C4-2B (cell line): ENCODE data around the gene CLHC1.
A peak's percentile ranks its signal among the peaks of the same experiment; 100 is the strongest.
"Not testable (repeated sequence)": the region's sequence is repeated elsewhere in the genome, so short reads cannot be mapped to it uniquely, and the experiment has no call there.

Source experiments
- H3K27ac ChIP-seq: fragments of 450-650 bp; 2 replicates; pipeline ENCODE4 v1.5.1; 2017
- ZFX ChIP-seq: fragments of 450-650 bp; IDR thresholded peaks from 2 replicates; pipeline ENCODE4 v1.6.1; 2017
- TF ChIP-seq, protein P1 (sequence below): fragments of 450-650 bp; conservative IDR thresholded peaks from 2 replicates; pipeline ENCODE4 v1.5.1; 2017; ENCODE audit warnings: mild to moderate bottlenecking

The CLHC1 gene

GRCh38 chr2:55232084-55232862, at the start of gene CLHC1, which contains the start of gene RPS27A:
Gene CLHC1, minus strand, starts transcription at chr2:55232293. Its CDS starts 9,882 bp downstream, at chr2:55222411.
Gene RPS27A, plus strand, starts transcription at chr2:55232688. Its CDS starts 137 bp downstream, at chr2:55232825.
- peak within 1 kb of the TSS; percentile 93 for H3K27ac ChIP-seq
- no peak for TF ChIP-seq ZFX
- TF ChIP-seq, protein P1, sequence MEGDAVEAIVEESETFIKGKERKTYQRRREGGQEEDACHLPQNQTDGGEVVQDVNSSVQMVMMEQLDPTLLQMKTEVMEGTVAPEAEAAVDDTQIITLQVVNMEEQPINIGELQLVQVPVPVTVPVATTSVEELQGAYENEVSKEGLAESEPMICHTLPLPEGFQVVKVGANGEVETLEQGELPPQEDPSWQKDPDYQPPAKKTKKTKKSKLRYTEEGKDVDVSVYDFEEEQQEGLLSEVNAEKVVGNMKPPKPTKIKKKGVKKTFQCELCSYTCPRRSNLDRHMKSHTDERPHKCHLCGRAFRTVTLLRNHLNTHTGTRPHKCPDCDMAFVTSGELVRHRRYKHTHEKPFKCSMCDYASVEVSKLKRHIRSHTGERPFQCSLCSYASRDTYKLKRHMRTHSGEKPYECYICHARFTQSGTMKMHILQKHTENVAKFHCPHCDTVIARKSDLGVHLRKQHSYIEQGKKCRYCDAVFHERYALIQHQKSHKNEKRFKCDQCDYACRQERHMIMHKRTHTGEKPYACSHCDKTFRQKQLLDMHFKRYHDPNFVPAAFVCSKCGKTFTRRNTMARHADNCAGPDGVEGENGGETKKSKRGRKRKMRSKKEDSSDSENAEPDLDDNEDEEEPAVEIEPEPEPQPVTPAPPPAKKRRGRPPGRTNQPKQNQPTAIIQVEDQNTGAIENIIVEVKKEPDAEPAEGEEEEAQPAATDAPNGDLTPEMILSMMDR, result no peak

DNA sequence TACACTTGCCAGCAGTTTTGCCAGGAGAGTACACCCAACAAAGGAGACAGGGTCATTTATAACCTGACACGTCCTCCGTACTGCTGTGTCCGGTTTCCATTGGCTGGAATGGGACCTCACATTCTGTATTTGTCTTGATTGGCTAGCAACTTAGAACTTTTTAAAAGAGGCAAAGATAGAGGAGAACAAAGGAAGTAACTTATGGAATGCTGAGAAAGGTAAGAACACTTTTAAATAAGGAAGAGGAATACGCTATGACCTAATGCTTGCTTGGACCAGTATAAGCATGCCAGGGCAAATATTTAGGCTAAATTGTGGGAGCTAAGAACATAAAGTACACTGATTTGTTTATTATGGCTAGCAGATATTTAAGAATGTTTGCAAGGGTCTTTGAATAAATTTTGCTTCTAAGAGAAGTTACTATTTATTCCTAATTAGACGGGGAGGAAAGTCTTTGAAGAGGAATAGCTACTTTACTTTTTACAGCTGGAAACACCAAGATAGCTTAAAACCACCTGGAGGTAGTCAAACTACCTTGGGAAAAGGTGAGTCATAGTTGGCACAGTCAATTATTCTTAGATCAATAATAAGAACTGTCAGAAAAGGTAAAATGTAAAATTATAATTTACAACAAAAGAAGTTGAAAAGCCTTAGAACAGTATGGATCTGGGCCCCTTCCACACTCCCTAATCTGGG, 48.9 kb upstream of the CLHC1 start:
- H3K27ac ChIP-seq, result not testable (repeated sequence)

DNA sequence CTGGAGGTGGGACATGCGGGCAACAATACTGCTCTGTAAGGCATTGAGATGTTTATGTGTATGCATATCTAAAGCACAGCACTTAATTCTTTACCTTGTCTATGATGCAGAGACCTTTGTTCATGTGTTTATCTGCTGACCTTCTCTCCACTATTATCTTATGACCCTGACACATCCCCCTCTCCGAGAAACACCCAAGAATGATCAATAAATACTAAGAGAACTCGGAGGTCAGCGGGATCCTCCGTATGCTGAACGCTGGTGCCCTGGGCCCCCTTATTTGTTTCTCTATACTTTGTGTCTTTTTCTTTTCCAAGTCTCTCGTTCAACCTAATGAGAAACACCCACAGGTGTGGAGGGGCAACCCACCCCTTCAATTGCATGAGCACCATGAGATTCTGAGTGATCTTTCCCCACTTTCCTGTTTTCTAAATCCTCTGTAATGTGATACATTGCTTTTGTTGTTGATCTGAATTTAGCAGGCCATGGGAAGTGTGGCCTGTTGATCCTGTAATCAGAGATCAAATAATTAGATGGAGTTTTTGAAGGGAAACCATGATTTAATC, 47.8 kb upstream of the CLHC1 start:
- not testable (repeated sequence) for H3K27ac ChIP-seq

DNA sequence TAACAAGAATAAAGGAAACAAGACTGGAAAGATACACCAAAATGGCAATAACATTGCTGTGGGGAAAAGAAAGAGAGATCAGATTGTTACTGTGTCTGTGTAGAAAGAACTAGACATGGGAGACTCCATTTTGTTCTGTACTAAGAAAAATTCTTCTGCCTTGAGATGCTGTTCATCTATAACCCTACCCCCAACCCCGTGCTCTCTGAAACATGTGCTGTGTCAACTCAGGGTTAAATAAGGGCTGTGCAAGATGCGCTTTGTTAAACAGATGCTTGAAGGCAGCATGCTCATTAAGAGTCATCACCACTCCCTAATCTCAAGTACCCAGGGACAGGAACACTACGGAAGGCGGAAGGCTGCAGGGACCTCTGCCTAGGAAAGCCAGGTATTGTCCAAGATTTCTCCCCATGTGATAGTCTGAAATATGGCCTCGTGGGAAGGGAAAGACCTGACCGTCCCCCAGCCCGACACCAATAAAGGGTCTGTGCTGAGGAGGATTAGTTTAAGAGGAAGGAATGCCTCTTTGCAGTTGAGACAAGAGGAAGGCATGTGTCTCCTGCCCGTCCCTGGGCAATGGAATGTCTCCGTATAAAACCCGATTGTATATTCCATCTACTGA, 47.2 kb upstream of the CLHC1 start:
- H3K27ac ChIP-seq, result not testable (repeated sequence)

DNA sequence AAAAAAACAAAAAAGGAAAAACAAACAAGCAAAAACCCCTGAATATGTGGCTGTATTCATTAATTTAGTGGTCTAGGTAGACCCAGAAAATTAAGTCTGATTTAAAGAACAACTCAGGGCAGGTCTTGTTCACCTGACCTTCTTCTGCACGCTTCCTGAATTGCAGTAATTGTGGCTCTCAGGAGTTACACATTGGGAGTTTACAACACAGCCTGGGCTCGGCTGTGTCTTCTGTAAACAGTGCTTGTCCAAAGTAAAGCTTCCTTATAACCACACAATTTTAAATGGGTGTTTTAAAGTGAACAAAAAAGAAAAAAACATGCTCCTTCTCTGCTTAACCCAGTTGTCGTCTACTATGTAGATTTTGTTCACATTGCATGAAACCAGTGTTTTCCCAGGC, 45.2 kb upstream of the CLHC1 start:
- TF ChIP-seq, protein P1, result no peak
- no peak for TF ChIP-seq ZFX
- H3K27ac ChIP-seq, result no peak overlapping the region

DNA sequence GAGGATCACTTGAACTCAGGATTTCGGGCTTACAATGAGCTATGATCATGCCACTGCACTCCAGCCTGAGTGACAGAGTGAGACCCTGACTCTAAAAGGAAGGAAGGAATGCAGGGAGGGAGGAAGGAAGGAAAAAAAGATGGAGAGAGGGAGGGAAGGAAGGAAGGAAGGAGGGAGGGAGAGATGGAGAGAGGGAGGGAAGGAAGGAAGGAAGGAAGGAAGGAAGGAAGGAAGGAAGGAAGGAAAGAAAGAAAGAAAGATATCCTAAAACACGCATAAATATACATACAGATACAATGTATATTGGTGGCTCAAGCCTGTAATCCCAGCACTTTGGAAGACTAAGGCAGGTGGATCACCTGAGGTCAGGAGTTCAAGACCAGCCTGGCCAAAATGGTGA, 42.3 kb upstream of the CLHC1 start:
- not testable (repeated sequence) for H3K27ac ChIP-seq

- peak overlapping the region; percentile 87 for H3K27ac ChIP-seq
- no peak for TF ChIP-seq ZFX
- TF ChIP-seq, protein P1, result no peak
Observed at GRCh38 chr2:55269645-55269990, 37.5 kb upstream of the CLHC1 start.

- peak within 1 kb of the TSS; percentile 87 for H3K27ac ChIP-seq
- TF ChIP-seq, protein P1, result 0 out of 2 replicates have a peak, but pooled peaks have one; percentile 8
- peak; percentile 43; the same call in 1 of the 2 replicates for TF ChIP-seq ZFX
Observed at GRCh38 chr2:55268907-55269644, 37.0 kb upstream of the CLHC1 start, which contains the start of gene MTIF2. Gene MTIF2, minus strand, starts transcription at chr2:55269231. Its CDS starts 5,373 bp downstream, at chr2:55263858.
